Endodermal cell (in vitro differentiated cells): ENCODE results near the gene SLC4A7. TPM values are rescaled to one million over a fixed set of nuclear protein-coding genes. Genes with fewer than 3 reads are reported as not detected.

Experiments used
- DNase-seq: peaks from one replicate; pipeline ENCODE4 v3.0.0-alpha.2; 2017
- H3K27ac ChIP-seq: 2 replicates; pipeline ENCODE4 v1.5.1; 2013; ENCODE audit warnings: mild to moderate bottlenecking, low read depth, low read length, moderate library complexity
- H3K27me3 ChIP-seq: 2 replicates; pipeline ENCODE4 v1.6.1; 2013; ENCODE audit warnings: mild to moderate bottlenecking, low read length, moderate library complexity; ENCODE audit not compliant: insufficient read depth, control insufficient read depth, poor library complexity, severe bottlenecking
- H3K36me3 ChIP-seq: 2 replicates; pipeline ENCODE4 v1.7.0; 2013; ENCODE audit warnings: mild to moderate bottlenecking, low read length, moderate library complexity; ENCODE audit not compliant: control insufficient read depth, insufficient read depth
- H3K4me1 ChIP-seq: one replicate; pipeline ENCODE4 v1.7.0; 2013; ENCODE audit warnings: low read length; ENCODE audit not compliant: control insufficient read depth, insufficient read depth
- H3K4me3 ChIP-seq: 2 replicates; pipeline ENCODE4 v1.5.1; 2013; ENCODE audit warnings: mild to moderate bottlenecking, low read length, moderate library complexity
- H3K9ac ChIP-seq: 2 replicates; pipeline ENCODE4 v1.6.1; 2013; ENCODE audit warnings: mild to moderate bottlenecking, low read length, moderate library complexity; ENCODE audit not compliant: poor library complexity, severe bottlenecking; ENCODE audit errors: extremely low read depth
- H3K9me3 ChIP-seq: 2 replicates; pipeline ENCODE4 v1.6.1; 2013; ENCODE audit warnings: mild to moderate bottlenecking, low read length, moderate library complexity; ENCODE audit not compliant: control insufficient read depth
- H3K27ac Mint-ChIP-seq: 2 replicates; pipeline ENCODE4 v1.8.0; 2020; ENCODE audit warnings: mixed read lengths
- H3K27me3 Mint-ChIP-seq: 2 replicates; pipeline ENCODE4 v1.8.0; 2021; ENCODE audit warnings: mild to moderate bottlenecking, mixed read lengths; ENCODE audit not compliant: insufficient read depth
- H3K36me3 Mint-ChIP-seq: 2 replicates; pipeline ENCODE4 v1.8.0; 2020; ENCODE audit warnings: low read depth, mixed read lengths
- H3K4me1 Mint-ChIP-seq: 2 replicates; pipeline ENCODE4 v1.8.0; 2020; ENCODE audit warnings: mixed read lengths
- H3K4me3 Mint-ChIP-seq: 2 replicates; pipeline ENCODE4 v1.8.0; 2020; ENCODE audit warnings: mild to moderate bottlenecking, moderate library complexity, mixed read lengths
- H3K9me3 Mint-ChIP-seq: 2 replicates; pipeline ENCODE4 v1.8.0; 2020; ENCODE audit warnings: mild to moderate bottlenecking, mixed read lengths
- CTCF ChIP-seq: fragments of 200-600 bp; sonication (generic); conservative IDR thresholded peaks from 2 replicates; pipeline ENCODE4 v1.5.0; 2021; ENCODE audit warnings: antibody characterized with exemption, mild to moderate bottlenecking
- WGBS, 2 experiments: methylation state at CpG; one replicate each; pipeline versions ENCODE4 v1.1.5 to v1.1.7; 2013; ENCODE audit warnings: missing lambda C conversion rate in 2 of 2, mixed read lengths in 1 of 2; ENCODE audit not compliant: insufficient coverage in 1 of 2, insufficient read length in 1 of 2; 5-methylcytosine and 5-hydroxymethylcytosine counted together
- total RNA-seq, 2 donors: library from RNA; stranded (reverse); fragmentation: NEBNext Ultra II Directional in 1 of 2; extraction: Animal tissue kit (Norgen Biotek cat#: 25700) in 1 of 2; gene quantifications; 2 replicates in 1 of 2; 3 replicates in 1 of 2; pipeline ENCODE4 v1.2.1, GENCODE V29; 2021

SLC4A7 gene
- total RNA-seq, 2 donors from 2014 or later: 58.4 to 83.8 TPM

- no peaks in the 10 kb centered on the region for H3K36me3 ChIP-seq
- peaks cover 23% of the 10 kb centered on the region for H3K4me1 ChIP-seq
- Mint-ChIP-seq H3K4me1 (peaks cover 34% of the 10 kb centered on the region), H3K9me3 (peaks cover 2% of the 10 kb centered on the region), H3K27ac (no peak overlapping the region), H3K4me3 (no peak overlapping the region), H3K36me3 (no peaks in the 10 kb centered on the region), H3K27me3 (no peaks in the 10 kb centered on the region)
- H3K27ac ChIP-seq: no peak overlapping the region
- no CpG with 5 or more reads among the region's 3 CpGs for WGBS, 2 experiments
- DNase-seq: no peak
- H3K4me3 ChIP-seq: no peak overlapping the region
- no peaks in the 10 kb centered on the region for H3K27me3 ChIP-seq
- no peaks in the 10 kb centered on the region for H3K9me3 ChIP-seq
- no peak for TF ChIP-seq CTCF
- H3K9ac ChIP-seq: no peak overlapping the region
Observed at GRCh38 chr3:27356976-27357375, 127.2 kb downstream of the SLC4A7 start.

GRCh38 chr3:27354588-27355203 is 129.5 kb downstream of the SLC4A7 start:
- H3K27me3 ChIP-seq: no peaks in the 10 kb centered on the region
- Mint-ChIP-seq H3K9me3 (peaks cover 2% of the 10 kb centered on the region), H3K36me3 (no peaks in the 10 kb centered on the region), H3K27me3 (no peaks in the 10 kb centered on the region), H3K4me3 (no peak overlapping the region), H3K4me1 (peaks cover 34% of the 10 kb centered on the region), H3K27ac (no peak overlapping the region)
- no peak overlapping the region for H3K27ac ChIP-seq
- H3K4me3 ChIP-seq: no peak overlapping the region
- 95 to 97% methylated on average over 3 to 4 of the region's 4 CpGs for WGBS, 2 experiments
- peaks cover 25% of the 10 kb centered on the region for H3K4me1 ChIP-seq
- no peaks in the 10 kb centered on the region for H3K9me3 ChIP-seq
- no peak overlapping the region for H3K9ac ChIP-seq
- no peak for TF ChIP-seq CTCF
- DNase-seq: no peak
- H3K36me3 ChIP-seq: no peaks in the 10 kb centered on the region

GRCh38 chr3:27354161-27354560 is 130.0 kb downstream of the SLC4A7 start:
- H3K4me3 ChIP-seq: no peak overlapping the region
- H3K9me3 Mint-ChIP-seq: peaks cover 2% of the 10 kb centered on the region
- no peaks in the 10 kb centered on the region for H3K9me3 ChIP-seq
- peaks cover 25% of the 10 kb centered on the region for H3K4me1 ChIP-seq
- no peak for TF ChIP-seq CTCF
- H3K36me3 Mint-ChIP-seq: no peaks in the 10 kb centered on the region
- H3K27ac Mint-ChIP-seq: no peak overlapping the region
- no peak overlapping the region for H3K27ac ChIP-seq
- no peaks in the 10 kb centered on the region for H3K36me3 ChIP-seq
- H3K9ac ChIP-seq: no peak overlapping the region
- 74% methylated on average over 5 of the region's 5 CpGs; no CpG with 5 or more reads in 1 of the 2 experiments for WGBS, 2 experiments
- DNase-seq: no peak
- H3K4me3 Mint-ChIP-seq: no peak overlapping the region
- peaks cover 35% of the 10 kb centered on the region for H3K4me1 Mint-ChIP-seq
- H3K27me3 Mint-ChIP-seq: no peaks in the 10 kb centered on the region
- H3K27me3 ChIP-seq: no peaks in the 10 kb centered on the region
